Measurements from ENCODE around the gene AVPR1B.

DNA sequence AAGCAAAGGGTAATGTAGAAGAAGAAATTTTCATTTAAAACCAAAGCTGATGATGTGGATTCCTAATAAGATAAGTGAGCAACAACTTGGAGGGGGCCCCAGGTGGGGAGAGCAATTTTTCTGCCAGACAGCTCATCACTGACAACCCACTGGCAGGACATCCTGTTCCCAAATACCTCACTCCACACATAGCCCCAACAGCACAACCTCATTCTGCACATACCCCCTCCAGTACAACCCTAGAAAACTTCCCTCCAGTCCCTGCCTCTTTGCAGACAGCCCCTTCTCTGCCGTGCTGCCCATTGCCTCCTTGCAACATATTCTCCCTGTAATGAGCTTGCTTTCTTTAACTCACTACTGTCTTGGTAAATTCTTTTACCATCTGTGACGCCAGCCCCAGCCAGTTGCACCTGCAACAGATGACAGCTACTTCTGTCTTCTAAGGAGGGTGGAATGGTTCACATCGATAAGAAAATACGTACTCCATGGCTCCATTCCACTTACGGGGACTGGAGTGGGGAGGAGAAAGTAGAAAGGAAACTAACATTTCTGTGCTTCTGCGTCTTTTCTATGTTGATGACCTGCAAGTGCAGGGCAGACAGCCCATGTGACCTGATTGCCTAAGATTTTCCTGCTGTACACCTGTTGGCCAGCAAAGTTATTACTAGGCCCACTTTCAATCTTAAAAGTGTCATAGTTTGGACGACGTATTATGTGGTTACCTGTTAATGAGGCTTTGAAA lies 49.5 kb downstream of the AVPR1B start:
- TF ChIP-seq CTCF (IDR thresholded peaks at IDR 0.05): no peak
- TF ChIP-seq POLR2A (IDR thresholded peaks at IDR 0.05): no peak

Data from Peyer's patch (tissue), 4 donors.